Measurements from ENCODE around the gene FDXR. TPM values are rescaled to one million over a fixed set of nuclear protein-coding genes. Genes with fewer than 3 reads are reported as not detected.

FDXR gene
- total RNA-seq, 1 donor from 2014 or later, result 5.2 TPM

- no peak for DNase-seq (ENCODE audit: low spot score)
These were observed 57.7 kb downstream of the FDXR start for GRCh38 chr17:74815067-74815466.

- DNase-seq (ENCODE audit: low spot score), result no peak
These were observed 58.3 kb downstream of the FDXR start for GRCh38 chr17:74814453-74814852.

Other genes starting within 250 kb of the FDXR start
- gene CD300E, start 249.3 kb downstream of the FDXR start, total RNA-seq, result 7.3 TPM
- 2.8 TPM for gene CD300LF, start 160.1 kb downstream of the FDXR start, total RNA-seq
- gene RAB37, start 135.7 kb downstream of the FDXR start, total RNA-seq, result 1.3 TPM
- 13.9 TPM for gene NHERF1, start 124.4 kb downstream of the FDXR start, total RNA-seq
- 37.8 TPM for gene NAT9, start 96.6 kb downstream of the FDXR start, total RNA-seq
- gene GRIN2C, start 13.1 kb downstream of the FDXR start, total RNA-seq, result 0.45 TPM
- gene FADS6, start 20.6 kb upstream of the FDXR start, total RNA-seq, result not detected
- not detected for gene USH1G, start 50.3 kb upstream of the FDXR start, total RNA-seq
- gene OTOP2, start 51.3 kb upstream of the FDXR start, total RNA-seq, result not detected
- not detected for gene OTOP3, start 62.9 kb upstream of the FDXR start, total RNA-seq
- 14.4 TPM for gene HID1, start 99.8 kb upstream of the FDXR start, total RNA-seq
- gene CDR2L, start 114.6 kb upstream of the FDXR start, total RNA-seq, result 29.9 TPM
- 26.4 TPM for gene MRPL58, start 139.7 kb upstream of the FDXR start, total RNA-seq
- gene ATP5PD, start 174.0 kb upstream of the FDXR start, total RNA-seq, result 310 TPM
- 34.7 TPM for gene KCTD2, start 174.2 kb upstream of the FDXR start, total RNA-seq
- 12.3 TPM for gene SLC16A5, start 215.0 kb upstream of the FDXR start, total RNA-seq
- 7.9 TPM for gene ARMC7, start 237.0 kb upstream of the FDXR start, total RNA-seq

Measured in mesenteric fat pad (tissue), 1 donor.